WTC11 (cell line): ENCODE results near the gene TSGA10. TPM values are rescaled to one million over a fixed set of nuclear protein-coding genes. Genes with fewer than 3 reads are reported as not detected.

ENCODE experiments used
- CREM ChIP-seq: sonication (generic); formaldehyde crosslinking; IDR thresholded peaks from 2 replicates; pipeline ENCODE4 v1.8.1; 2022; ENCODE audit warnings: mild to moderate bottlenecking, missing genetic modification reagents, moderate library complexity
- ELF4 ChIP-seq: sonication (generic); formaldehyde crosslinking; IDR thresholded peaks from 2 replicates; pipeline ENCODE4 v1.8.1; 2022; ENCODE audit warnings: low read depth, mild to moderate bottlenecking, moderate library complexity, missing genetic modification reagents
- FOXJ3 ChIP-seq: sonication (generic); formaldehyde crosslinking; IDR thresholded peaks from 2 replicates; pipeline ENCODE4 v1.9.0; 2021; ENCODE audit warnings: missing genetic modification reagents, mild to moderate bottlenecking, borderline replicate concordance
- JUN ChIP-seq: sonication (generic); formaldehyde crosslinking; IDR thresholded peaks from 2 replicates; pipeline ENCODE4 v1.8.0; 2023; ENCODE audit warnings: mild to moderate bottlenecking, missing genetic modification reagents
- KAT7 ChIP-seq: sonication (generic); formaldehyde crosslinking; IDR thresholded peaks from 2 replicates; pipeline ENCODE4 v1.8.1; 2023; ENCODE audit warnings: missing genetic modification reagents, mild to moderate bottlenecking, borderline replicate concordance
- MYBL2 ChIP-seq: sonication (generic); formaldehyde crosslinking; IDR thresholded peaks from 2 replicates; pipeline ENCODE4 v1.8.1; 2023; ENCODE audit warnings: mild to moderate bottlenecking, moderate library complexity, missing genetic modification reagents
- NFYB ChIP-seq: sonication (generic); formaldehyde crosslinking; conservative IDR thresholded peaks from 2 replicates; pipeline ENCODE4 v1.8.0; 2022; ENCODE audit warnings: low read depth, missing genetic modification reagents
- TCF7 ChIP-seq: sonication (generic); formaldehyde crosslinking; IDR thresholded peaks from 2 replicates; pipeline ENCODE4 v1.8.0; 2022; ENCODE audit warnings: mild to moderate bottlenecking, low read depth, missing genetic modification reagents, moderate library complexity
- TEAD1 ChIP-seq: sonication (generic); formaldehyde crosslinking; IDR thresholded peaks from 2 replicates; pipeline ENCODE4 v1.8.0; 2022; ENCODE audit warnings: mild to moderate bottlenecking, missing genetic modification reagents
- ZNF263 ChIP-seq: sonication (generic); formaldehyde crosslinking; IDR thresholded peaks from 2 replicates; pipeline ENCODE4 v1.8.1; 2022; ENCODE audit warnings: low read depth, mild to moderate bottlenecking, moderate library complexity, missing genetic modification reagents
- total RNA-seq: library from RNA; stranded (reverse); gene quantifications from 3 replicates; pipeline ENCODE4 v1.2.3, GENCODE V29; 2021
- TF ChIP-seq, protein P1 (sequence below): fragments of 250-450 bp; sonication (Bioruptor Pico); conservative IDR thresholded peaks from 2 replicates; pipeline ENCODE4 v1.9.0; 2021; ENCODE audit warnings: mild to moderate bottlenecking
- TF ChIP-seq, protein P2 (sequence below): sonication (generic); formaldehyde crosslinking; conservative IDR thresholded peaks from 2 replicates; pipeline ENCODE4 v1.8.1; 2023; ENCODE audit warnings: mild to moderate bottlenecking, low read depth, missing genetic modification reagents, moderate library complexity
- TF ChIP-seq, protein P3 (sequence below): fragments of 250-450 bp; sonication (Bioruptor Pico); IDR thresholded peaks from 2 replicates; pipeline ENCODE4 v1.9.0; 2021; ENCODE audit warnings: moderate library complexity, mild to moderate bottlenecking, inconsistent platforms, borderline replicate concordance
- TF ChIP-seq, protein P4 (sequence below): sonication (generic); formaldehyde crosslinking; IDR thresholded peaks from 2 replicates; pipeline ENCODE4 v1.8.1; 2023; ENCODE audit warnings: mild to moderate bottlenecking, moderate library complexity, missing genetic modification reagents
- TF ChIP-seq, protein P5 (sequence below): sonication (generic); formaldehyde crosslinking; IDR thresholded peaks from 2 replicates; pipeline ENCODE4 v1.8.0; 2022; ENCODE audit warnings: mild to moderate bottlenecking, missing genetic modification reagents
- TF ChIP-seq, protein P6 (sequence below): sonication (generic); formaldehyde crosslinking; IDR thresholded peaks from 2 replicates; pipeline ENCODE4 v1.8.1; 2022; ENCODE audit warnings: mild to moderate bottlenecking, moderate library complexity, missing genetic modification reagents
- TF ChIP-seq, protein P7 (sequence below): sonication (generic); formaldehyde crosslinking; IDR thresholded peaks from 2 replicates; pipeline ENCODE4 v1.8.0; 2022; ENCODE audit warnings: missing genetic modification reagents
- TF ChIP-seq, protein P8 (sequence below): fragments of 250-450 bp; sonication (Bioruptor Pico); IDR thresholded peaks from 2 replicates; pipeline ENCODE4 v1.9.0; 2021; ENCODE audit warnings: mild to moderate bottlenecking
- TF ChIP-seq, protein P9 (sequence below): sonication (generic); formaldehyde crosslinking; IDR thresholded peaks from 2 replicates; pipeline ENCODE4 v1.8.1; 2023; ENCODE audit warnings: mild to moderate bottlenecking, missing genetic modification reagents, moderate library complexity

Gene TSGA10
- total RNA-seq, 1 experiment from 2014 or later: 9.1 TPM

DNA sequence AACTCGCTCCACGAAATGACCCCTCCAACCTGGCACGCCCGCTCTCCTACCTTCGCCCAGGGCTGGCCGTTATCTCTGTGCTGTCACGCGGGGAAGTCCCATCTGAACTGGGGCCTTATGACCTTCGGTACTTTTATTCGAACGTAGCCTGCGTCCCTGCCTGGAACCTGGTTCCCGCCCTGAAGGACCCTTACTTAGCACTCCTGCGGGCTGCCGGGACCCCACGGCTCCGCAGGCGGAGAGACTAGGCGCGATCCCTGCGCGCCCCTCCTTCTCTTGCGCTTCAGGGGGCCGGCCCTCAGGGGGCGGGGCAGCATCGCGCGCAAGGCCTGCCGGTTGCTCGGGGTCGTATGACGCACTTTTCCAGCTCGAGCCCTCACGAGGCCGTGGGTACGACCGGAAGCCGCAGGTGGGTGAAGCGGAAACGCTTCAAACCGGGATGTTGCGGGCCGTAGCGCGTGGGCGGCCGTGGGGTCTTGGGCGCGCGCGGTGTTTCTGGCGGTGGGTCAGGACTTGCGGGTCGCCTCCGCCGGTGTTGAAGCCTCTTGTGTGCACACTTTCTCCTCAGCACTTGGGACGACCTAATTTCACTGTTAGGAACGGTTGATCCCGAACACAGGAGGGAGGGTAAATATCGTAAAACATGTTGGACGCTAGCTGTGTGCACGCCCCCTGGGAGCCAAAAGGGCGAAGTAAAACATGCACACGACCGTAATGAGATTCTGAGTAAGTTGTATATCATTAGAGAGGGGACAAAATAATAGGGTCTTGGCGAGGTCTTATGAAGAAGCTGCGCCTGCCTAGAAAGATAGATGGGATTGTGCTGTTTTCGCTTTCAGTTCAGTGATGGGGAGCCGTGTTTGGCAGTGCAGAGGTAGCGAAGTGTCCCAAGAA is at the start of gene TSGA10, which contains the start of gene LIPT1 (continued):
- TF ChIP-seq, protein P1, sequence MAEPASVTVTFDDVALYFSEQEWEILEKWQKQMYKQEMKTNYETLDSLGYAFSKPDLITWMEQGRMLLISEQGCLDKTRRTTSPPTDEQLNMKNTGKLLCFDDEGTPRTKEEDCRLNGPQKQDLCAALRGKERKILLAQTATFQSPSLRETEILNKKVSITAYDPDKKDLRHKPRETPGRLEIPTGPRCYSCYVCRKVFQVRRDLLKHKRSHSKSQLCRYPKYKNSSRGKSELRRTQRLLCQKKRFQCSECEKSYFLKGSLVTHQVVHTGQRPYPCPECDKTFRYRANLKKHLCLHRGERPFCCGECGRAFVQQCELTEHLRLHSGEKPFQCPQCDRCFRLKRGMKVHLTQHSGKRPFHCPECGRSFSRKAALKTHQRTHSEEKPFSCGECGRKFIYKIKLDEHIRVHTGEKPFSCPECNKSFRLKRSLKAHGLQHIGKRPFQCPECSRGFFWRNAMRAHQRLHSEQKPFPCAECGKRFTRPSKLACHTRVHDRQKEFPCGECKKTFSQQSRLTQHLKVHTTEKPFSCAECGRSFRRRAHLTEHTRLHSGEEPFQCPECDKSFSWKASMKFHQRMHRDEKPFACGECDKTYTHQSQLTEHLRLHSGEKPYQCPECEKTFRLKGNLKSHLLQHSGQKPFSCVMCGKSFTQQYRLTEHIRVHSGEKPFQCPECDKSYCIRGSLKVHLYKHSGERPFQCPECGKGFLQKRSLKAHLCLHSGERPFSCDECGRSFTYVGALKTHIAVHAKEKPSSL (CRISPR knock-in tag): no peak
- TF ChIP-seq, protein P2, sequence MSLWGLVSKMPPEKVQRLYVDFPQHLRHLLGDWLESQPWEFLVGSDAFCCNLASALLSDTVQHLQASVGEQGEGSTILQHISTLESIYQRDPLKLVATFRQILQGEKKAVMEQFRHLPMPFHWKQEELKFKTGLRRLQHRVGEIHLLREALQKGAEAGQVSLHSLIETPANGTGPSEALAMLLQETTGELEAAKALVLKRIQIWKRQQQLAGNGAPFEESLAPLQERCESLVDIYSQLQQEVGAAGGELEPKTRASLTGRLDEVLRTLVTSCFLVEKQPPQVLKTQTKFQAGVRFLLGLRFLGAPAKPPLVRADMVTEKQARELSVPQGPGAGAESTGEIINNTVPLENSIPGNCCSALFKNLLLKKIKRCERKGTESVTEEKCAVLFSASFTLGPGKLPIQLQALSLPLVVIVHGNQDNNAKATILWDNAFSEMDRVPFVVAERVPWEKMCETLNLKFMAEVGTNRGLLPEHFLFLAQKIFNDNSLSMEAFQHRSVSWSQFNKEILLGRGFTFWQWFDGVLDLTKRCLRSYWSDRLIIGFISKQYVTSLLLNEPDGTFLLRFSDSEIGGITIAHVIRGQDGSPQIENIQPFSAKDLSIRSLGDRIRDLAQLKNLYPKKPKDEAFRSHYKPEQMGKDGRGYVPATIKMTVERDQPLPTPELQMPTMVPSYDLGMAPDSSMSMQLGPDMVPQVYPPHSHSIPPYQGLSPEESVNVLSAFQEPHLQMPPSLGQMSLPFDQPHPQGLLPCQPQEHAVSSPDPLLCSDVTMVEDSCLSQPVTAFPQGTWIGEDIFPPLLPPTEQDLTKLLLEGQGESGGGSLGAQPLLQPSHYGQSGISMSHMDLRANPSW: no peak
- TF ChIP-seq NFYB (CRISPR knock-in tag) (no peak), MYBL2 (CRISPR knock-in tag) (peak; percentile 95), JUN (CRISPR knock-in tag) (peak; percentile 39; the same call in 1 of the 2 replicates), ELF4 (no peak), TEAD1 (CRISPR knock-in tag) (peak; percentile 77; the same call in 1 of the 2 replicates), FOXJ3 (peak; percentile 41; the same call in 1 of the 2 replicates), TCF7 (CRISPR knock-in tag) (no peak), KAT7 (CRISPR knock-in tag) (0 out of 2 replicates have a peak, but pooled peaks have one; percentile 76), ZNF263 (CRISPR knock-in tag) (no peak), CREM (CRISPR knock-in tag) (peak; percentile 72; the same call in 1 of the 2 replicates)
- TF ChIP-seq, protein P3, sequence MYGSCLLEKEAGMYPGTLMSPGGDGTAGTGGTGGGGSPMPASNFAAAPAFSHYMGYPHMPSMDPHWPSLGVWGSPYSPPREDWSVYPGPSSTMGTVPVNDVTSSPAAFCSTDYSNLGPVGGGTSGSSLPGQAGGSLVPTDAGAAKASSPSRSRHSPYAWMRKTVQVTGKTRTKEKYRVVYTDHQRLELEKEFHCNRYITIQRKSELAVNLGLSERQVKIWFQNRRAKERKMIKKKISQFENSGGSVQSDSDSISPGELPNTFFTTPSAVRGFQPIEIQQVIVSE (CRISPR knock-in tag): no peak
- TF ChIP-seq, protein P4, sequence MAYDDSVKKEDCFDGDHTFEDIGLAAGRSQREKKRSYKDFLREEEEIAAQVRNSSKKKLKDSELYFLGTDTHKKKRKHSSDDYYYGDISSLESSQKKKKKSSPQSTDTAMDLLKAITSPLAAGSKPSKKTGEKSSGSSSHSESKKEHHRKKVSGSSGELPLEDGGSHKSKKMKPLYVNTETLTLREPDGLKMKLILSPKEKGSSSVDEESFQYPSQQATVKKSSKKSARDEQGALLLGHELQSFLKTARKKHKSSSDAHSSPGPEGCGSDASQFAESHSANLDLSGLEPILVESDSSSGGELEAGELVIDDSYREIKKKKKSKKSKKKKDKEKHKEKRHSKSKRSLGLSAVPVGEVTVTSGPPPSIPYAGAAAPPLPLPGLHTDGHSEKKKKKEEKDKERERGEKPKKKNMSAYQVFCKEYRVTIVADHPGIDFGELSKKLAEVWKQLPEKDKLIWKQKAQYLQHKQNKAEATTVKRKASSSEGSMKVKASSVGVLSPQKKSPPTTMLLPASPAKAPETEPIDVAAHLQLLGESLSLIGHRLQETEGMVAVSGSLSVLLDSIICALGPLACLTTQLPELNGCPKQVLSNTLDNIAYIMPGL (CRISPR knock-in tag): peak; percentile 57
- TF ChIP-seq, protein P5, sequence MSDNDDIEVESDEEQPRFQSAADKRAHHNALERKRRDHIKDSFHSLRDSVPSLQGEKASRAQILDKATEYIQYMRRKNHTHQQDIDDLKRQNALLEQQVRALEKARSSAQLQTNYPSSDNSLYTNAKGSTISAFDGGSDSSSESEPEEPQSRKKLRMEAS (CRISPR knock-in tag): peak; percentile 98
- TF ChIP-seq, protein P6, sequence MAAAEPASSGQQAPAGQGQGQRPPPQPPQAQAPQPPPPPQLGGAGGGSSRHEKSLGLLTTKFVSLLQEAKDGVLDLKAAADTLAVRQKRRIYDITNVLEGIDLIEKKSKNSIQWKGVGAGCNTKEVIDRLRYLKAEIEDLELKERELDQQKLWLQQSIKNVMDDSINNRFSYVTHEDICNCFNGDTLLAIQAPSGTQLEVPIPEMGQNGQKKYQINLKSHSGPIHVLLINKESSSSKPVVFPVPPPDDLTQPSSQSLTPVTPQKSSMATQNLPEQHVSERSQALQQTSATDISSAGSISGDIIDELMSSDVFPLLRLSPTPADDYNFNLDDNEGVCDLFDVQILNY: peak; percentile 95
- TF ChIP-seq, protein P7, sequence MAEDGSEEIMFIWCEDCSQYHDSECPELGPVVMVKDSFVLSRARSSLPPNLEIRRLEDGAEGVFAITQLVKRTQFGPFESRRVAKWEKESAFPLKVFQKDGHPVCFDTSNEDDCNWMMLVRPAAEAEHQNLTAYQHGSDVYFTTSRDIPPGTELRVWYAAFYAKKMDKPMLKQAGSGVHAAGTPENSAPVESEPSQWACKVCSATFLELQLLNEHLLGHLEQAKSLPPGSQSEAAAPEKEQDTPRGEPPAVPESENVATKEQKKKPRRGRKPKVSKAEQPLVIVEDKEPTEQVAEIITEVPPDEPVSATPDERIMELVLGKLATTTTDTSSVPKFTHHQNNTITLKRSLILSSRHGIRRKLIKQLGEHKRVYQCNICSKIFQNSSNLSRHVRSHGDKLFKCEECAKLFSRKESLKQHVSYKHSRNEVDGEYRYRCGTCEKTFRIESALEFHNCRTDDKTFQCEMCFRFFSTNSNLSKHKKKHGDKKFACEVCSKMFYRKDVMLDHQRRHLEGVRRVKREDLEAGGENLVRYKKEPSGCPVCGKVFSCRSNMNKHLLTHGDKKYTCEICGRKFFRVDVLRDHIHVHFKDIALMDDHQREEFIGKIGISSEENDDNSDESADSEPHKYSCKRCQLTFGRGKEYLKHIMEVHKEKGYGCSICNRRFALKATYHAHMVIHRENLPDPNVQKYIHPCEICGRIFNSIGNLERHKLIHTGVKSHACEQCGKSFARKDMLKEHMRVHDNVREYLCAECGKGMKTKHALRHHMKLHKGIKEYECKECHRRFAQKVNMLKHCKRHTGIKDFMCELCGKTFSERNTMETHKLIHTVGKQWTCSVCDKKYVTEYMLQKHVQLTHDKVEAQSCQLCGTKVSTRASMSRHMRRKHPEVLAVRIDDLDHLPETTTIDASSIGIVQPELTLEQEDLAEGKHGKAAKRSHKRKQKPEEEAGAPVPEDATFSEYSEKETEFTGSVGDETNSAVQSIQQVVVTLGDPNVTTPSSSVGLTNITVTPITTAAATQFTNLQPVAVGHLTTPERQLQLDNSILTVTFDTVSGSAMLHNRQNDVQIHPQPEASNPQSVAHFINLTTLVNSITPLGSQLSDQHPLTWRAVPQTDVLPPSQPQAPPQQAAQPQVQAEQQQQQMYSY (CRISPR knock-in tag): peak; percentile 72
- TF ChIP-seq, protein P8, sequence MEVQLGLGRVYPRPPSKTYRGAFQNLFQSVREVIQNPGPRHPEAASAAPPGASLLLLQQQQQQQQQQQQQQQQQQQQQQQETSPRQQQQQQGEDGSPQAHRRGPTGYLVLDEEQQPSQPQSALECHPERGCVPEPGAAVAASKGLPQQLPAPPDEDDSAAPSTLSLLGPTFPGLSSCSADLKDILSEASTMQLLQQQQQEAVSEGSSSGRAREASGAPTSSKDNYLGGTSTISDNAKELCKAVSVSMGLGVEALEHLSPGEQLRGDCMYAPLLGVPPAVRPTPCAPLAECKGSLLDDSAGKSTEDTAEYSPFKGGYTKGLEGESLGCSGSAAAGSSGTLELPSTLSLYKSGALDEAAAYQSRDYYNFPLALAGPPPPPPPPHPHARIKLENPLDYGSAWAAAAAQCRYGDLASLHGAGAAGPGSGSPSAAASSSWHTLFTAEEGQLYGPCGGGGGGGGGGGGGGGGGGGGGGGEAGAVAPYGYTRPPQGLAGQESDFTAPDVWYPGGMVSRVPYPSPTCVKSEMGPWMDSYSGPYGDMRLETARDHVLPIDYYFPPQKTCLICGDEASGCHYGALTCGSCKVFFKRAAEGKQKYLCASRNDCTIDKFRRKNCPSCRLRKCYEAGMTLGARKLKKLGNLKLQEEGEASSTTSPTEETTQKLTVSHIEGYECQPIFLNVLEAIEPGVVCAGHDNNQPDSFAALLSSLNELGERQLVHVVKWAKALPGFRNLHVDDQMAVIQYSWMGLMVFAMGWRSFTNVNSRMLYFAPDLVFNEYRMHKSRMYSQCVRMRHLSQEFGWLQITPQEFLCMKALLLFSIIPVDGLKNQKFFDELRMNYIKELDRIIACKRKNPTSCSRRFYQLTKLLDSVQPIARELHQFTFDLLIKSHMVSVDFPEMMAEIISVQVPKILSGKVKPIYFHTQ (CRISPR knock-in tag): no peak
- TF ChIP-seq, protein P9, sequence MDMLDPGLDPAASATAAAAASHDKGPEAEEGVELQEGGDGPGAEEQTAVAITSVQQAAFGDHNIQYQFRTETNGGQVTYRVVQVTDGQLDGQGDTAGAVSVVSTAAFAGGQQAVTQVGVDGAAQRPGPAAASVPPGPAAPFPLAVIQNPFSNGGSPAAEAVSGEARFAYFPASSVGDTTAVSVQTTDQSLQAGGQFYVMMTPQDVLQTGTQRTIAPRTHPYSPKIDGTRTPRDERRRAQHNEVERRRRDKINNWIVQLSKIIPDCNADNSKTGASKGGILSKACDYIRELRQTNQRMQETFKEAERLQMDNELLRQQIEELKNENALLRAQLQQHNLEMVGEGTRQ: peak; percentile 70
